GM18498 (cell line): Measurements from ENCODE around the gene TBC1D9B.
A peak's percentile ranks its signal among the peaks of the same experiment; 100 is the strongest.

Source experiments
- ATAC-seq: cut with Tn5 transposase; IDR thresholded peaks from one replicate; pipeline ENCODE4 v1.9.1; 2021; ENCODE audit warnings: mild to moderate bottlenecking, moderate library complexity; ENCODE audit not compliant: unreplicated experiment

TBC1D9B gene

DNA sequence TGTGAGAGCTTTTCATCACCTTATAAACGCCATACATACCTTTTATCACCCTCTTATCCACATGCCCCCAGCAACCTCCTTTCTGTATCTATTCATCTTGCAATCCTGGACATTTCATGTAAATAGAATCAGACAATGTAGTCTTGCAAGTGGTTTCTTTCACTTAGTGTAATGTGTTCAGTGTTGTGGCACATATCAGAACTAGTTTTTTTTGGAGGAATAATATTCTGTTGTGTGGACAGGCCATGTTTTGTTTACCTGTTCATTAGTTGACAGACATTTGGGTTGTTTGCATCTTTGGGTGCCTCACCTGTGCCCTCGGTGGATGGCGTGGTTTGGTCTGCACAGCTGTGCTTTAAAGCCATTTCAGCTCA is 85.7 kb downstream of the TBC1D9B start:
- ATAC-seq, result no peak

DNA sequence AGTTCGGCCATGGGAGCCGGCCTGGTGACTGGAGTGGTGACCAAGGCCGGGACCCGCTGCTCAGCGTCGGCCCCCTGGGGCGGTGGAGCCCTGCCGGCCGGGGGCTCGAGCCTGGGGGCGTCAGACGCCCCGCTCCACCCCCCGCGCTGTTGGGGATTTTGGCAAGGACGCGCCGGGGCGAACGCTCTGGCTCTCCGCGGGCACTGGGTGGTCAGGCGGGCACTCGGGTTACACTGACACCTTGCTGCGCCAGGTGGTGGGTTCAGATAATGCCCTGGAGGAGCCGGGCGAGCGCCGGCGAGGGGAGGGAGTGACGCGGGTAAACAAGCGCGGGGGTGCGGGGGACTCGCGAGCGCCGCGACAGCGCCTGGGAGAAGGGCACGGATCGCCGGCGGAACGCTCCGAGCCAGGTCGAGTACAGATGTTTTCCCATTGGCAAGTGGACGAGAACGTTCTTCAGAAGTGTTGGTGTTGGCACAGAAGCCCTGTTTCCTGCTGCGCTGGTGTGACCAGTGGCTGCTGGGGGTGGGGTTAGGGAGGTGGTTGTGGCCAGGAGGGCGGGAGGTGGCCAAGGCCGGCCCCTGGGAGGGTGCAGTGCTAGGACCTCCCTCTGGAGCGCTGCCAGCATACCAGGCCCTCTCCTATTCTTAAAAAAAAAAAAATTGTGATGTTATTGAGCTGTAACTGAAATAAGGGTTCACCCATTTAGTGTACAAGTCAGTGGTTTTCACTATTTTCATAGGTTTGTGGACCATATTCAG is 86.2 kb downstream of the TBC1D9B start:
- ATAC-seq, result peak; percentile 52

DNA sequence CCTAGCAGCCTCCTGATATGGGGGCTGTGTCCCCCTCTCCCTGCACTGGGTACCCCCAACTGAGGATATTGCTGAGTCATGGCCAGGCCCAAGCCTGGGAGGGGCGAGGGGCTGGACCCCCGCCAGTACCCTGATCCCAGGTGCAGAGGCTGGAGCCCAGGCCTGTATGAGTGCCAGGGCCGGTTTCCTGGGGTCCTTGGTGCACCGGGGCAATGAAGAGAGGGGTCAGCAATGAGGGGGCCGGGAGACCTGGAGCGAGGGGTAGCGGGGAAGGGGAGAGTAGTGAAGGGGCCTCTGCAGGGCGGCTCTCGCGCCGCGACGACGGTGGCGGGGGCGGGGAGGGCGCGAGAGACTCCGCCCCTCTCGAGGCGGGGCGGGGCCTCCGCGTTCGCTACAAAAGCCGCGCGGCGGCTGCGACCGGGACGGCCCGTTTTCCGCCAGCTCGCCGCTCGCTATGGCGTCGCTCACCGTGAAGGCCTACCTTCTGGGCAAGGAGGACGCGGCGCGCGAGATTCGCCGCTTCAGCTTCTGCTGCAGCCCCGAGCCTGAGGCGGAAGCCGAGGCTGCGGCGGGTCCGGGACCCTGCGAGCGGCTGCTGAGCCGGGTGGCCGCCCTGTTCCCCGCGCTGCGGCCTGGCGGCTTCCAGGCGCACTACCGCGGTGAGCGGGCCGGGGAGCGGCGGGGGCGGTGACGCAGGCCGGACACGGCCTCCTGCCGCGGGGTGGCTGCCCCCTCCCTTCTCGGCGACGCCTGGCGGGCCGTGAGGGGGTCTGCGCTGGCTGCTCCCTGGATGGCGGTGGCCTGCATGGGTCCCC is 87.0 kb downstream of the TBC1D9B start, which contains the start of gene SQSTM1:
Gene SQSTM1, plus strand, starts transcription at position 423 of the 815 bp plus-strand sequence. Its CDS starts 32 bp downstream, at position 455.
- ATAC-seq, result peak; percentile 45

DNA sequence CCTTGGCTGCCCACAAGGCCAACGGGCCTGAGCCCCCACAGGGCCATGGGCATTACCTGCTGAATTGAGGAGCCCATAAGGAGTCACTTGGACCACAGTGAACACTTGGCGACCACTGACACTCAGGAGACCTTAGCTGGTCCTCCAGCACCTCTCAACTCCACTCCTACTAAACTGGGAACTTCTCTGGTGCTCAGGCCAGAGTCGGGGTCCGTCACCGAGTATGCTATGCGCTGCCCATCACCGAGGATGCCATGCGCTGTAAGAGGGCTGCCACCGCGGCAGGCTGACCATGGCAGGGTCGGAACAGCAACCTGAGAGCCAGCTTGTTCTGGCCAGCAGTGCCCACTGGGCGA is 87.6 kb downstream of the TBC1D9B start:
- ATAC-seq, result no peak

DNA sequence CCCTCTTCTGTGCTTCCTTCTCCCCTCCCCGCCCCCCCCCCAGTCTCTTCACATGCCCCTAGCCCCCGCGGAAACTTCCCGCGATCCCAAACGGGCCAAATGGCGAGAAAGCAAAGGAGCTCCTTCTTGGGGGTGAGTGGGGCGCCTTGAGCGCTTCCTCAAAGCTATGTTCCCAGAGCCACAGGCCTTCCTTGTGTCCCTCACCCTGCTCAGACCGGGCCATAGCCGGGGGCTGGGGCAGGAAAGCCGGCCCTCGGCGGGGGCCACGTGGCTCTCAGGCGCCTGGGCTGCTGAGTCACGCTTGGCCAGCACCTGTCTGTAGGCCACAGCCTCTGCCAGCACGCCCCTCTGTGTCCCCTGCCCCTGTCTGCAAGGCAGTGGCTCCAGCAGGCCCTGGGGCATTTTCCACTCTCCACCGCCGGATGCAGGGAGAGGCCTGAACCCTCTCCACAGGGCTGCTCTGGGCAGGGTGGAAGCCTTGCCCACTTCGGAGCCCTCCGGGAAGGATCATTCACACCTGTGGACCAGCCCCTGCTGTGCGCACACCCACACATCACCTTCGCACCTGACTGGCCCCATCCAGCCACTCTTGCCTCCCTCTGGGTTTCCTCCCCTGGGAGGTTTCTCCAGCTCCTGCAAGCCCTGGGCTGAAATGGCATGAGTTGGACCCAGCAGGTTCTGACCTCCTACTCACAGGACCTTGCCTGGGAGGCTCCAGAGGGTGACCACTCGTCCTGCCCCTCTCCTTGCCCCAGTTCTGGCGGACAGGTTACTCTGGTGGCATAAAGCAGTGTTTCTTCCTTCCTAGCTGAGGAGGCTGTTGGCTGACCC is 88.2 kb downstream of the TBC1D9B start:
- ATAC-seq, result no peak

DNA sequence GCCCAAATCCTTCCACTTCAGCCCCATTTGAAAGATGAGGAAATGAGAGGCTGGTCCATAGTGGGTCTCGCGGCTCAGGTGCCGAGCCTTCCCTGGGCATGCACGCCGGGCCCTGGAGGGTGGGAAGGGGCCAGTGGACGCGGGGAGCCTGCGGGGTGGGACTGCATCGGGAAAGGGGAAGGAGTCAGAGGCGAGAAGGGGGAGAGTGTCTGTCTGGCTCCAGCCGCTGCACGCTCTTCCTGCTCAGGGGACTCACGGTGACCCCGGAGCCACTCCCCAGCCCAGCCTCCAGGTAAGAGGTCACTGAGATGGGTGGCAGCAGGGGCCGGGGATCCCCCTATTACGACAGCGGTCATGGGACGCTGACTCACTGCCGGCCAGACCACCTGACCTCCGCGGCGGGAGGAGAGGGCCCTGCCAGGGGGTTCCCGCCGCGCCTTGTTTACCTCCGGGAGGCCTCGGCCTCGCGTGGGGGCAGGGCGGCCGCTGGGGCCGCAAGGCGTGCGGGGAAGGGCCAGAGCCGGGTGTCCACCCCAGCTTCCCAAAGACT is 88.9 kb downstream of the TBC1D9B start:
- peak; percentile 66 for ATAC-seq

DNA sequence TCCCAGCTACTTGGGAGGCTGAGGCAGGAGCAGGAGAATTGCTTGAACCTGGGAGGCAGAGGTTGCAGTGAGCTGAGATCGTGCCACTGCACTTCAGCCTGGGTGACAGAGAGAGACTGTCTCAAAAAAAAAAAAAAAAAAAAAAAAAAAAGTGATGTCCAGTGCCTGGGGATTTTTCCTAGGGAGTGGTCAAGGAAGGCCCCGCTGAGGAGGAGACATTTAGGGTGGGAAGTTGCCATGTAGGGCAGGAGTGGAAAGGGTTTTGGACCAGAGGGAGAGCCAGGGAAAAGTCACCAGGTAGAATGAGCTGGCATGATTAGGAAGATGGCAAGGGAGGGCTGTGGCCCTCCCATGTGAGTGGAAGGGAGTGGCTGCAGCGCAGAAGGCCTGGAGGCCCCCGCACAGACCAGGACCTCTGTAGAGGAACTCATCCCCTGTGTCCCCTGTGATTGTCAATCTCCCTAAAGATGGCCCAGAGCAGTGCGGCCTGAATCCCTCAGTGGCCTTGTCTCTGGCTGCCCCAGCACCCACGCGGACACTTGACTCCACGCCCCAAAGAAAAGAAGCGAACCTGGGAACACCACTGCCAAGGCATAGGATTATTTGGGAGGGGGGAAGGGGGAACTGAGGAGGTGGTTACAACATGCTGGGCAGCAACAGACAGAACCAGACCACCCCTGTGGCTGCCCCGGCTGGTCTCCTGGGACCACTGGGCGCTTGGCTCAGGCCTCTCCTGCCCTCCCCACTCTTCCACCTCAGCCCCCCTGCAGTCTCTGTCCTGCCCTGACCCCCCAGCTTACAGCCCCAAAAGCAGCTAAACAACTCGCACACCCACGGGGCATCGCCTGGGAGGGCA is 89.6 kb downstream of the TBC1D9B start:
- no peak for ATAC-seq

DNA sequence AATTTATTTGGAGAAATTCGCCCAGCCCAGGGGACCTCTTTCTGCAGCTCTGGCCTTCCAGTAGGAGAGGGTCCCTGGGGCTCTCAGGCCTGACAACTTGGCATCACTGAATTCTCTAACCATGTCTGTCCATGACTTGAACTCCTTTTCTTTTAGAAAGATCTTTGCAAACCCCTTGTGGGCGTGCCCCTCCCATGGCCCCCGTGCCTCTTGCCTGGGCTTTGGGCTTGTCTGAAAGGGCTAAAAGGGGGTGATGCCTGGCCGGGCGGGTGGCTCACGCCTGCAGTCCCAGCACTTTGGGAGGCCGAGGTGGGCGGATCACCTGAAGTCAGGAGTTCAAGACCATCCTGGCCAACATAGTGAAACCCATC is 90.2 kb downstream of the TBC1D9B start:
- no peak for ATAC-seq

DNA sequence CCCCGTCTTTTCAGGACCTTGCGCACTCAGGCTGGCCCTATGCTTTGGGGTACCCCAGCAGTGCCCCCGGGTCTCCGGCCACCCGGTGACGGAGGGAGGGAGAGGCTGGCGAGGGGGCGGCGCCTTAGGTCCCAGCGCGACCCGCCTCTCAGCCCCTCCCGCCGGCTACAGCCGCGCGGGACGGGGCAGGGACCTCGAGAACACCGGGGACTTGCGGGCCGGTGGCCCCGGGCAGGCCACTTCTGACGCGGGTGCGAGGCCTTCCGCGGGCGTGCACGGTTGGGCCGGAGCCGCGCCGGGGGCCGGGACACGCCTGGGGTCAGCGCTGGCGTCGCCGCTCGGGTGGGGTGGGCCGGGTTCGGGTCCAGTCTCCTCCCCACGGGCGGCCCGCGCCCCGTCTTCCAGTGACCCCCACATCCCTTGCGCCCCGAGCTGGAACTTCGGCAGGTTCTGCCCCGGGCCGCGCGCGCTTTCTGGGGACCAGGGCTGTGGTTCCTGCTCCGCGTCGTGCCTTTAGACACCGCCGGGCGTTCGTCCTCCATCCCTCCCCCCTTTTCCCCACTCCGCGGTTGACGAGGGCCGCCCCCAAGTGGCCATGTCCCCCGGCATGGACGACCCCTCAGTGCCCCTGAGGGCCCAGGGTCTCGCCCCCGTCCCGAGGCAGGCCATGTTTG is 90.8 kb downstream of the TBC1D9B start:
- no peak for ATAC-seq

DNA sequence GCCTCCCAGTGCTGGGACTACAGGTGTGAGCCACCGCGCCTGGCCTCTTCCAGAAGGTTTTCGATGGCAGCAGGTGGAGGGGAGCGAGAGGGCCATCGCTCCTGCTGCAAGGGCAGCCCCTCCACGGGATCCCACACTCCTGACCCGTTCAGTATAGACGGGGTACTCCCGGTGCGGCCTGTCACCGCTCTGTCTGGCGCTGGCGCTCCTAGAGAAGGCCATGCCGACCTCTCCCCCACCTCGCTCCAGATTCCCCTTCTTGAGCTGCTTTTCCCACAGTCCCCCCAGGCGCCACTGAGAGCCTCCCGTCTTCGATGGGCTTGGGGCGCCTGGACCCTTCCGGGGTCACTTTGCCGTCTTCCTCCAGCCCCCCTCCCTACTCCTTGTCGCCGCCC is 91.3 kb downstream of the TBC1D9B start:
- ATAC-seq, result no peak

DNA sequence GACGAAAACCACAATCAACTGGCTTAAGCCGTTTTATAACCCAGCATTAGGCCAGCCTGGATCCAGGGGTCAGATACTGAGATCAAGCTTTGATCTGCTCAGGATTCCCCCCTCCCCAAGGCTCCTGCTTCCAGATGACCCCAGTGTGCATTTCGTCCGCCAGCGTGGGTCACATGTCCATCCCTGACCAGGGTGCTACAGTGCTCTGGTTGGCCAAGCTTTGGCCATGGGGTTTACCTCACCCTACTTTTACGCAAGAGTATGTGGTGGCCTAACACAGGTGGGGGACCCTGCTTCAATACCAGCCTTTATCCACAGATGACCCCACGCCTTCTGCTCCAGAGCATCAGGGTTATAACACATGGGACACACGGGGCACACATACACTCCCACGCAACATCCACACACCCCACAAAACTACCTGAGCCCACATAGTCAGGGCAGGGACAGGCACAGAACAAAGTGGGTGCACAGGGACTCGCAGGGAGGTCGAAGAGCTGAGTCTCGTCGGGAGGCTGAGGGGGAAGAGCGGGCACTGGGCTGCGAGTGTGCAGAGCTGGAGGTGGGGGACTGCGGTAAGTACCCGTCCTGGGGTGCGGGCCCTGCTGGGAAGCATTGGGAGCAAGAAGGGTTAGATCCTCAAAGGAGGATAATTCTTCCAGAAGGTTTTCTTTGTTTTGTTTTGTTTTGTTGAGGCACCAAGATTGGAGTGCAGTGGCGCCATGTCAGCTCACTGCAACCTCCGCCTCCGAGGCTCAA is 92.0 kb downstream of the TBC1D9B start:
- ATAC-seq, result no peak

DNA sequence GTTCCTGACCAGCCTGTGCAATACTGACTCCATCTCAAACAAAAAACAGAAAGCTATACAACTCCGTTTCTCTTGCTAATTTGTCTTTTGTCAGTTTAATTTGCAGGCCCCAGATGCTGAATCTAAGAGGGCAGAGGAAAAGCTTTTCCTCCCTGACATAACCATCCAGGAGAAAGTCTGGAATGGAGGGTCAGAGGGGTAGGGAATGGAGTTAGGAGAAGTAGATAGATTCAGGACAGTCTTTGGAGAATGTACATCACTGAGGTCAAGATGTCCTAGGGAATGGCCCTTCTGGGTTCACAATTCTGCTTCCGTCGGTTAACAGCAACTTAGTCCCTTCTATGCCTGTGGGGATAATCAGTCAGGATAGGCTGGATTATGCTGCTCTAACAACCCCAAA is 93.6 kb downstream of the TBC1D9B start:
- ATAC-seq, result no peak

DNA sequence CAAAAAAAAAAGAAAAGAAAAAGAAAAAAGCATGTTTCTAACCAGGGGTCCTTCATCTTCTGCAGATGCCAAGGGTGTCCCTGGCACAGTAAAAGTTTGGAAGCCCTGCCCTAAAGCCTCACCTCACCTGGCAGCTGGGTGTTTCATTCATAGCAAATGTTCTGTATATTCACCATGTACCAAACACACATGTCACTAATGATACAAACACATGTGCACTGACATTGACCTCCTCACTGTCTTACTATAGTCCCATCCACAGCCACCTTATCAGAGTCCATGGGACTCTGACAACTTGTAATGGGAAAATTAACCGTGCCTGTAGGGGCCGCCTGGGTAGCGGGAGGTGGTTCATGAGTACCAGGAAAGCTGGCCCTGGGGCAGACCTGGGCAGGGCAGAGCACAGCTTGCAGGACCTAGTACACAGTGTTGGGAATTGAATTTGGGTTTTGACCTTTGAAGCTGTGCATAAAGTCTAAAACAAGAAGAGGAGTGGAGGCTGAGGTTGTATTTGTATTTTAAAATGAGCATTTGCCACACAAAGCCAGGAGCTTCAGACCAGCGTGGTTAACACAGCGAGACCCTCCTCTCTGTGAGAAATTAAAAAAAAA is 94.6 kb downstream of the TBC1D9B start:
- ATAC-seq, result no peak

DNA sequence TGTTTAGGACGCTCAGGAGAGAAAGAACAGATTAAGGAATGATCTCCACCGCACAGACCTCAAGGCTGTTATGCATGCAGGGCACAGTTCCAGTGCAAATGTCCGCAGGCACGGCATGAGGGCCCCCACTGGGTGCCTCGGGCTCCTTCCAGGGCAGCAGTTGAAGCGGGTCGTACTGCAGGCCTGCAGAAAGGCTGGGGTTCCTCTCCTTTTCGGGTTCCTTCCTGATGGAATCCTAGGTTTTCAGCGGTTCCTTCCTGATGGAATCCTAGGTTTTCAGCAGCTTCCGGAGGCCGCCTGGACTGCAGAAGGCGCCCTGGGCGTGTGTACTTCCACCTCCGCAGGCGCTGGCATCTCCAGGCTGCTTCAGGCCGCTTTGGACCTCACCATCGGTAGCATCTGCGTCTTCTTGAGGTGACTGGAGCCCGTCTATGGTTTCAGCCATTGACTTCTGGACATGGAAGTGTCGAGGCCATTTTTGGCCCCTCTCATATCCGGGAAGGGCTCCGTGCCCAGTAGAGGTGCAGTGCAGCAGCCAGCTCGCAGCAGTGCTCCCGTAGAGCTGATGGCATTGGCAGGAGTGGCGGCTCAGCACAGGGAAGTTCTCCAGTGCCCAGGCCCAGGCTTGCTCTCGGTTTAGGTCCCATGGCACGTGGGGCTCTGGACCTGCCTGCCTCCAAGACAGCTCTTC is 95.4 kb downstream of the TBC1D9B start:
- no peak for ATAC-seq
